Measurements from ENCODE around the gene MIB2.

GRCh38 chr1:1625824-1626206 is 10.5 kb downstream of the MIB2 start:
- TF ChIP-seq CTCF (IDR thresholded peaks at IDR 0.05) (no peak), POLR2A (IDR thresholded peaks at IDR 0.05) (no peak)

Data from vagina (tissue), 2 donors.